Esophagus squamous epithelium (tissue), 5 donors: ENCODE data around the gene RERE. TPM values are rescaled to one million over a fixed set of nuclear protein-coding genes. Genes with fewer than 3 reads are reported as not detected.

ENCODE experiments used
- DNase-seq: peaks from one replicate; lab custom pipeline; 2025; lab: John Stamatoyannopoulos, UW
- H3K27ac ChIP-seq, 4 donors: fragments of 200-600 bp; sonication (generic); one replicate each; pipeline ENCODE4 v1.5.1; 2016 to 2019; ENCODE audit warnings: mild to moderate bottlenecking in 1 of 4
- H3K27me3 ChIP-seq, 4 donors: fragments of 200-600 bp; sonication (generic); 1 replicate in 3 of 4; 2 replicates in 1 of 4; pipeline versions ENCODE4 v1.5.1 to v1.6.0; 2017 to 2021; ENCODE audit warnings: antibody characterized with exemption in 1 of 4
- H3K36me3 ChIP-seq, 3 donors: fragments of 200-600 bp; sonication (generic); one replicate each; pipeline ENCODE4 v1.5.1; 2016 to 2019
- H3K4me1 ChIP-seq, 3 donors: fragments of 200-600 bp; sonication (generic); one replicate each; pipeline ENCODE4 v1.5.1; 2017 to 2019
- H3K4me3 ChIP-seq, 4 donors: fragments of 200-600 bp; sonication (generic); 1 replicate in 3 of 4; 2 replicates in 1 of 4; pipeline ENCODE4 v1.5.1; 2016 to 2019; ENCODE audit warnings: mild to moderate bottlenecking in 2 of 4, moderate library complexity in 1 of 4
- H3K9me3 ChIP-seq, 3 donors: fragments of 200-600 bp; sonication (generic); one replicate each; pipeline ENCODE4 v1.5.1; 2016 to 2019
- POLR2A ChIP-seq, 4 donors: fragments of 450-650 bp; IDR thresholded peaks; one replicate each; pipeline ENCODE4 v1.6.1; 2017; ENCODE audit warnings: antibody characterized with exemption in 4 of 4, mild to moderate bottlenecking in 4 of 4, moderate library complexity in 3 of 4
- WGBS, 2 donors: methylation state at CpG; one replicate each; pipeline ENCODE4 v1.1.5; 2018; 5-methylcytosine and 5-hydroxymethylcytosine counted together
- intact Hi-C: fragments of 100-400 bp; cut with DNase I; formaldehyde crosslinking; loops from one replicate; pipeline ENCODE4 v1.15.0; 2022
- total RNA-seq, 4 donors: library from RNA; depleted of rRNA; stranded (reverse); fragments of >200 nt; gene quantifications; one replicate each; pipeline ENCODE4 v1.1.0, GENCODE V29; 2016
- TF ChIP-seq, protein P1 (sequence below), 6 experiments: fragments of 450-650 bp in 4 of 6; fragments of 200-600 bp in 2 of 6; sonication (generic) in 2 of 6; IDR thresholded peaks; one replicate each; pipeline ENCODE4 v1.5.1; 2016 to 2019; ENCODE audit warnings: antibody characterized with exemption in 6 of 6, mild to moderate bottlenecking in 4 of 6, moderate library complexity in 4 of 6
- donor health status: DM: yes; HTN: yes; CAD: no.

Gene RERE
- total RNA-seq, 4 donors from 2014 or later, result 27.5 to 56.6 (median 32.1) TPM

GRCh38 chr1:8378981-8379470 is 438.4 kb downstream of the RERE start:
- no peaks in the 10 kb centered on the region for H3K9me3 ChIP-seq
- peaks cover 29 to 98% (median 54%) of the 10 kb centered on the region in 3 donors for H3K4me1 ChIP-seq
- no peak for TF ChIP-seq POLR2A (IDR thresholded peaks at IDR 0.05)
- TF ChIP-seq, protein P1, sequence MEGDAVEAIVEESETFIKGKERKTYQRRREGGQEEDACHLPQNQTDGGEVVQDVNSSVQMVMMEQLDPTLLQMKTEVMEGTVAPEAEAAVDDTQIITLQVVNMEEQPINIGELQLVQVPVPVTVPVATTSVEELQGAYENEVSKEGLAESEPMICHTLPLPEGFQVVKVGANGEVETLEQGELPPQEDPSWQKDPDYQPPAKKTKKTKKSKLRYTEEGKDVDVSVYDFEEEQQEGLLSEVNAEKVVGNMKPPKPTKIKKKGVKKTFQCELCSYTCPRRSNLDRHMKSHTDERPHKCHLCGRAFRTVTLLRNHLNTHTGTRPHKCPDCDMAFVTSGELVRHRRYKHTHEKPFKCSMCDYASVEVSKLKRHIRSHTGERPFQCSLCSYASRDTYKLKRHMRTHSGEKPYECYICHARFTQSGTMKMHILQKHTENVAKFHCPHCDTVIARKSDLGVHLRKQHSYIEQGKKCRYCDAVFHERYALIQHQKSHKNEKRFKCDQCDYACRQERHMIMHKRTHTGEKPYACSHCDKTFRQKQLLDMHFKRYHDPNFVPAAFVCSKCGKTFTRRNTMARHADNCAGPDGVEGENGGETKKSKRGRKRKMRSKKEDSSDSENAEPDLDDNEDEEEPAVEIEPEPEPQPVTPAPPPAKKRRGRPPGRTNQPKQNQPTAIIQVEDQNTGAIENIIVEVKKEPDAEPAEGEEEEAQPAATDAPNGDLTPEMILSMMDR (IDR thresholded peaks at IDR 0.05), result no peak
- peaks cover 0 to 50% (median 0%) of the 10 kb centered on the region in 3 donors for H3K36me3 ChIP-seq
- H3K27ac ChIP-seq, result peak overlapping the region; percentile 54 to 87 (median 84)
- H3K4me3 ChIP-seq, result no peak overlapping the region
- WGBS, 2 donors, result 60 to 65% methylated on average over 6 to 8 of the region's 10 CpGs
- no peak for DNase-seq
- H3K27me3 ChIP-seq, result no peaks in the 10 kb centered on the region
- intact Hi-C loops, result no loop called here

DNA sequence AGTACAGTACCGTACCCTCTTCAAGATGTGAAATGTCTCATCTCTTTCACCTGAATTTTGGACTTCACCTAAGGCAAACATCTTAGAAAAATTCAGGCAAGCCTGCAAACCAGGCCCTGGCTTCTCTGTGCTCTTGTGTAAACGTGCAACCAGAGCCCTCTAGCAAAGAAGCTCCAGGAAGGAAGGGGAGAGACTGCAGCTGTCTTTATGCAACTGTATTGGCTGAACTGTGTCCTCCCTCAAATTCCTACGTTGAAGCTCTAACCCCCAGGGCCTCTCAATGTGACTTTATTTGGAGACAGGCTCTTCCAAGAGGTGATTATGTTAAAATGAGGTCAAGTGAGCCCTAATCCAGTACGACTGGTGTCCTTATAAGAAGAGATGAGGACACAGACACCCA is 439.3 kb downstream of the RERE start:
- Histone ChIP-seq H3K4me1 (peaks cover 36 to 98% (median 60%) of the 10 kb centered on the region in 3 donors), H3K36me3 (peaks cover 0 to 44% (median 0%) of the 10 kb centered on the region in 3 donors), H3K9me3 (no peaks in the 10 kb centered on the region), H3K27me3 (no peaks in the 10 kb centered on the region), H3K4me3 (no peak overlapping the region), H3K27ac (peak overlapping the region; percentile 54 to 87 (median 84))
- DNase-seq, result no peak
- intact Hi-C loops, result no loop called here
- TF ChIP-seq, protein P1 (IDR thresholded peaks at IDR 0.05), result no peak
- WGBS, 2 donors, result 34 to 40% methylated on average over 3 of the region's 4 CpGs

- Histone ChIP-seq H3K36me3 (peaks cover 0 to 45% (median 0%) of the 10 kb centered on the region in 3 donors), H3K4me3 (no peak overlapping the region), H3K27ac (peak overlapping the region in 3 of 4 donors; percentile 84 to 87 (median 85)), H3K27me3 (no peaks in the 10 kb centered on the region), H3K4me1 (peaks cover 41 to 98% (median 64%) of the 10 kb centered on the region in 3 donors), H3K9me3 (no peaks in the 10 kb centered on the region)
- DNase-seq, result no peak
- WGBS, 2 donors, result 85 to 86% methylated on average over 17 of the region's 17 CpGs
- TF ChIP-seq, protein P1 (IDR thresholded peaks at IDR 0.05), result no peak
- TF ChIP-seq POLR2A (IDR thresholded peaks at IDR 0.05), result no peak
- intact Hi-C loops, result no loop called here
These were observed 440.0 kb downstream of the RERE start for GRCh38 chr1:8377271-8377981.

DNA sequence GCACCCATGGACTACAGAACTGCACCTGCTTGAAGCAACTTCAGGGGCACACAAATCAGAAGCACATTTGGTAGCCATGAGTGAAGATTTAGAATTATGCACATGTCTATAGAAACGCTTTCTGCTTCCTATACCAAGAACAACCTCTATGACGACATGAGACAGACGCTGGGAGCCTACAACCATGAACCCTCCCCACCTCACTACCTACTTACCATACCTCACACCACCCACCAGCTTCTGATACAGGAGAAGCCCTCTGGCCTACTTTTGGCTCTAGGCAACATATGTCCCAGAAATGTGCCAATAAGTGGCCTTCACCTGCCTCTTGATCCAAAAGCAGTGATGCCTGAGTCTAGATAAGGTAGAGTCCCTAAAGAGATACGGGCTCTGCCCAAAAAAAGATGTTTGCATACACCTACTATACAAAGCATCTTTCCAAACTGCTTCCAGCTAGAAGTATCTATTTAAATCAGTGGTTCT is 441.0 kb downstream of the RERE start:
- Histone ChIP-seq H3K27ac (peak overlapping the region in 2 of 4 donors; percentile 45 to 85), H3K9me3 (no peaks in the 10 kb centered on the region)
- WGBS, 2 donors, result 82 to 85% methylated on average over 3 to 4 of the region's 4 CpGs

More for the DNA sequence above, 441.0 kb downstream of the RERE start:
- TF ChIP-seq POLR2A (IDR thresholded peaks at IDR 0.05), result no peak
- TF ChIP-seq, protein P1 (IDR thresholded peaks at IDR 0.05), result no peak
- H3K4me1 ChIP-seq, result peaks cover 43 to 98% (median 63%) of the 10 kb centered on the region in 3 donors
- no peaks in the 10 kb centered on the region for H3K27me3 ChIP-seq
- DNase-seq, result no peak
- intact Hi-C loops, result no loop called here
- H3K36me3 ChIP-seq, result peaks cover 0 to 56% (median 0%) of the 10 kb centered on the region in 3 donors
- H3K4me3 ChIP-seq, result no peak overlapping the region
